Stimulated activated CD4-positive, alpha-beta T cell treated with anti-CD3 and anti-CD28 coated beads, Interleukin-12 subunit alpha, Interleukin-12 subunit beta, amount 100 ng/mL, for 4 hours (primary cell): ENCODE measurements around the gene PRCD.
"Not testable (repeated sequence)": the region's sequence is repeated elsewhere in the genome, so short reads cannot be mapped to it uniquely, and the experiment has no call there.

ENCODE experiments used
- DNase-seq: peaks from one replicate; pipeline ENCODE4 v3.0.0-alpha.2; 2020

Gene PRCD

DNA sequence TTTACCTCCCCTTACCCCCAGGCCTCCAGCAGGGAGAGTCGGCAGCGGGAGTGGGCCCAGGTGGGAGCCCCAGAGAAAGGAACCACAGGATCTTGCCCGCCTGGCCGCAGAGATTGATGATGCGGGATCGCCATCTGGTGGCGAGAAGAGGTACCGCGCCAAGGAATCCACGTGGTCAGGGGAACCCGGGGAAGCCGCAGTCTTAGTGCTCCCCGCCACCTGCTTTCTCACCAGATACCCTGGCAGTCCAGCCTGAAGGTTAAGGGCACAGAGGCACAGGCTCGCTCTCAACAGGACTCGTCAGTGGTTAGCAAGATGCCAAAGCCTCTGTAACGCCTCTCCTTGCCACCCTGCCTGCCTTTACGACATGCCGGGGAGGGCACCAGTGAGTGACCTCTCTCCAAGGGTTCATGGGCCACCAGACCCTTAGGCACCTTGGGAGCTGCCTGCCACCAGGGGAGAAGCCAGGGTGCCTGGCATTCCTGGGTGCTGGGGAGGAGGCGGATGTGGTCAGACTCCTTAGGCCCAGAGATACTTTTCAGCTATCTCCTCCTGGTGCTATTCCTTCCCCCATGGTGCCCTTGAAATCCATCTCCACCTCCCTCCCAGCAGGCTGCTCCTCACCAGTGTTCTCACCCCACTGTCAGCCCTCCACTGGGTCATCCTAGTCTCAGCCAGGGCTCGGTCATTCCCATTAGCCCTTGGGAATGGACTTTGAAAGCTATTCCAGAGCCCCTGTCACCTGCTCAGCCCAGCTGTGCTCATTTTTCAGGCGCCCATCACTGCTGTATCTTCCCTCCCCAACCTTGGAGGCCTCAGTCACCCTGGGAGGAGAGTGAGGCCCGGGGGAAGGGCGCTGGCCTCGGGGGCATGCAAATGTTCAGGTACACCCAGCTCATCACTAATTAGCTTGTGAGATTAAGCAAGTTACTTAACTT lies 33.2 kb upstream of the PRCD start:
- peak; percentile 84 for DNase-seq

DNA sequence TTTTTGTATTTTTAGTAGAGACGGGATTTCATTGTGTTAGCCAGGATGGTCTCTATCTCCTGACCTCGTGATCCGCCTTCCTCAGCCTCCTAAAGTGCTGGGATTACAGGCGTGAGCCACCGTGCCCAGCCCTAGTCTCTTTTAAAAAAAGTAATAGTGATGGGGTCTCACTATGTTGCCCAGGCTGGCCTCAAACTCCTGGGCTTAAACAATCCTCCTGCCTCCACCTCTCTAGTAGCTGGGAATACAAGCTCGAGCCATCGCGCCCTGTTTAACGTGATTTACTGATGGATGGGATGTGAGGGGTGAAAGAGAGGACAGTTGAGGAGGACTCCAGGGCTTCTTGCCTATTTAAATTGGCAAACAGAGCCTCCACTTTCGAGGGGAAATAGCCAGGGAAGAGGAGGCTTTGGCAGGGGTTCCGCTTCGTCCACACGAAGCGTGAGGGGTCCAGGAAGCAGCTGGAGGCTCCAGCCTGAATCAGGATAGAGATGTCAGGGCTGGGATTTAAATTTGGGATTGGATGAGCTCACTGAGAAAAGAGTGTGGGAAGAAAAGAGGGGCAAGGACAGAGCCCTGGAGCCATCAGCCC lies 31.3 kb upstream of the PRCD start:
- not testable (repeated sequence) for DNase-seq

DNA sequence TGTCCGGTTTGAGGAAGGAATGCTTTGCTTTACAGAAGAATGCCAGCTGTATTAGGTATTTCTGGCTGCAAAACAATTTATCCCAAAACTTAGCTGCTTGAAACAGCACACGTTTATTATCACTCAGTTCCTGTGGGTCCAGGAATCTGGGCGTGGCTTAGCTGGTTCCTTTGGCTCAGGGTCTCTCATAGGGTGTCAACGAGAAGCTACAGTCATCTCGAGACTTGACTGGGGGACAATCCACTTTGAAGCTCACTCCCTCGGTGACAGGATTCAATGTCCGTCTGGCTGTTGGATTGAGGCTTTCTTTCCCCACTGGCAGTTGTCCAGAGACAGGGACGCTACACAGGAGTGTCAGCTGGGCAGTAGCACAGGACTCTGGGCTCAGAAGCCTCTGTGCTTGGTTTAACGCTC lies 29.0 kb upstream of the PRCD start:
- no peak for DNase-seq

- DNase-seq: no peak
Observed at GRCh38 chr17:76511668-76512365, 28.0 kb upstream of the PRCD start.

GRCh38 chr17:76512366-76513305 lies 27.2 kb upstream of the PRCD start:
- no peak for DNase-seq

DNA sequence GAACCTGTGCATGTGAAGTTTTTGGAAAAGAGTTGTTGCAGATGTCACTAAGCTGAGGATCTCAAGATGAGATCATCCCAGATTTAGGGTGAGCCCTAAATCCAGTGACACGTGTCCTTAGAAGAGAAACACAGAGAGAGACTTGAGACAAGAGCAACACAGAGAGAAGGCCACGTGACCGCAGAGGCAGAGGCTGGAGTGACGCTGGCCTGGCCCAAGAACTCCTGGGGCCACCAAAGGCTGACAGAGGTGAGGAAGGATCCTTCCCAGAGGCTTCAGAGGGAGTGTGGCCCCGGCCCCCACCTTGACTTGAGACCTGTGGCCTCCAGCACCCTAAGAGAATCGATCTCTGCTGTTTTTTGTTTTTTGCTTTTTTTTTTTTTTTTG lies 26.5 kb upstream of the PRCD start:
- no peak for DNase-seq

DNA sequence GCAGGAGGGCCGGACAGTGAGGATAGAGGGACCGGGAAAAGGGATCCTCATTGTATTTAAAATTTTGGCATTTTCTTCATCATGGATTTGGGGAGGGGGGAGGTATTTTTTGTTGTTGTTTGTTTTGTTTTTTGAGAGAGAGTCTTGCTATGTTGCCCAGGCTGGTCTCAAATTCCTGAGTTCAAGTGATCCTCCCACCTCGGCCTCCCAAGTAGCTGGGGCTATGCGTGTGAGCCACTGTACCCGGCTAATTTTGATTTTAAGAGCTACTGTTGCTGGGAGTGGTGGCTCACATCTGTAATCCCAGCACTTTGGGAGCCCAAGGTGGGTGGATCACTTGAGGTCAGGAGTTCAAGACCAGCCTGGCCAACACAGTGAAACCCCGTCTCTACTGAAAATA lies 25.5 kb upstream of the PRCD start:
- DNase-seq: not testable (repeated sequence)

- DNase-seq: peak; percentile 56
Observed at GRCh38 chr17:76515274-76515949, 24.4 kb upstream of the PRCD start.

DNA sequence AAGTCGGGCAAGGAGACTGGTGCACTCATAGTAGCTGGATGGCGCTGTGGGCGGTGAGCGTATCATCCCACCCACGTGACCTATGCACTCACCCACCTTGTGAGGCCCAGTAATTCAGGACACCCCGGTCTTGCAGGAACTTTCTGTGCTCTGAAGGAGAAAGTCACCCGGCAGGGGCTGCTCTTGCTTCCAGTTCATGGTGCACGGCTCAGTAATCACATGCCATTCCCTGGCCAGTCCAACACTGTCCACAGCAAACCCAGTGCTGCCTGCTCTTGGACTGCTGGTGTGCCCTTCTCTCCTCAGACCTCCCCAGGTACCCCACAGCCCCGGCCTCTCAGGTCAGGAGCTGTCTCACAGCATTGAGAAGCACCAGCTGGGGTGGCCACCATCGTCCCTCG lies 22.2 kb upstream of the PRCD start:
- DNase-seq: no peak

DNA sequence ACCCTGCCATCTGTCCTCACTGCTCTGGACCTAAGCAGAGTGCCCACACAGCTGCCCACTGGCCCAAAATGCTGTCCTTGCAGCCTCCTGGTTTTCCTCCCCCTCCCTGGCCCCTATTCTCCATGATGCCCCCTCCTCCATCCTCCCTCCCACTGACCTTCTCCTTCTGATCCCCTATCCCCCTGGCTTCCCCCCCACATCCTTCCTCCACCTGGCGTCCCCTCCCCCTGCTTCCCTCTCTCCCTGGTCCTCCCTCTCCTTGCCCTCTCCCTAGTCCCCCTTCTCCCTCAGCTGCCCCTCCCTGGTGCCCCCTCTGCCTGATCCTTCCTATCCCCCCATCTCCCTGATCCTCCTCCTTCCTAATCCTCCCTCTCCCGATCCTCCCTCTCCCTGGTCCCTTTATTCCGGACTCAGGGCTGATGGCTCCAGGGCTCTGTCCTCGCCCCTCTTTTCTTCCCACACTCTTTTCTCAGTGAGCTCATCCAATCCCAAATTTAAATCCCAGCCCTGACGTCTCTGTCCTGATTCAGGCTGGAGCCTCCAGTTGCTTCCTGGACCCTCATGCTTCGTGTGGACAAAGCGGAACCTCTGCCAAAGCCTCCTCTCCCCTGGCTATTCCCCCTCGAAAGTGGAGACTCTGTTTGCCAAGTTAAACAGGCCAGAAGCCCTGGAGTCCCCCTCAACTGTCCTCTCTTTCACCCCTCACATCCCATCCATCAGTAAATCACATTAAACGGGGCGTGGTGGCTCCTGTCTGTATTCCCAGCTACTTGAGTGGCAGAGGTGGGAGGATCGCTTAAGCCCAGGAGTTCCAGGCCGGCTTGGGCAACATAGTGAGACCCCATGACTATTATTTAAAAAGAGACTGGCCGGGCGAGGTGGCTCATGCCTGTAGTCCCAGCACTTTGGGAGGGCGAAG lies 20.5 kb upstream of the PRCD start:
- no peak for DNase-seq

DNA sequence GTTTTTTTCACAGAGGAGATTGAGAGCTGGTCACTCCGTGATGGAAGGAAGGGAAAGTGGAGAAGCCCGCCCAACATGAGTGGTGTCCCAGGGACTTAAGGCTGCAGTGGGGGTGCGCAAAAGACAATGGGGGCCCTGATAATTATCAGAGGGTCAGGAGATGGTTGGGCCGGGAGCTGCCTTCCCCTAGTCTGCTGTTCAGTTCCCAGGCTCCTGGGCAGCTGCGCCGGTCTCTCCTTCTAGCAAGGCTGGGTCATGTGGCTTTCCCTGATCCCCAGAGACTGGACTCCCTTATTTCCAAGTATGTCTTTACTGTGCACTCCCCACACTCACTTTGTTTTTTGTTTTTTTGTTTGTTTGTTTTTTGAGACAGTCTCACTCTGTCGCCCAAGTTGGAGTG lies 18.6 kb upstream of the PRCD start:
- DNase-seq: no peak

DNA sequence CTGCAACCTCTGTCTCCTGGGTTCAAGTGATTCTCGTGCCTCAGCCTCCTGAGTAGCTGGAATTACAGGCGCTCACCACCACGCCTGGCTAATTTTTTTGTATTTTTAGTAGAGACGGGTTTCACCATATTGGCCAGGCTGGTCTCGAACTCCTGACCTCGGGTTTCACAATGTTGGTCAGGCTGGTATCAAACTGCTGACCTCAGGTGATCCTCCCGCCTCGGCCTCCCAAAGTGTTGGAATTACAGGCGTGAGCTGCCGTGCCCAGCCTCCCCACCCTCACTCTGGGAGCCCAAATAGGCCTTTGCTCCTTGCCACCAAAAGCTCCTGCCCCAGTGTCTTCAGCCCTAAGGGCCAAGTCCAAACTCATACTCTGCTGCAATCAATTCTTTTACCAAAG lies 18.2 kb upstream of the PRCD start:
- DNase-seq: not testable (repeated sequence)

DNA sequence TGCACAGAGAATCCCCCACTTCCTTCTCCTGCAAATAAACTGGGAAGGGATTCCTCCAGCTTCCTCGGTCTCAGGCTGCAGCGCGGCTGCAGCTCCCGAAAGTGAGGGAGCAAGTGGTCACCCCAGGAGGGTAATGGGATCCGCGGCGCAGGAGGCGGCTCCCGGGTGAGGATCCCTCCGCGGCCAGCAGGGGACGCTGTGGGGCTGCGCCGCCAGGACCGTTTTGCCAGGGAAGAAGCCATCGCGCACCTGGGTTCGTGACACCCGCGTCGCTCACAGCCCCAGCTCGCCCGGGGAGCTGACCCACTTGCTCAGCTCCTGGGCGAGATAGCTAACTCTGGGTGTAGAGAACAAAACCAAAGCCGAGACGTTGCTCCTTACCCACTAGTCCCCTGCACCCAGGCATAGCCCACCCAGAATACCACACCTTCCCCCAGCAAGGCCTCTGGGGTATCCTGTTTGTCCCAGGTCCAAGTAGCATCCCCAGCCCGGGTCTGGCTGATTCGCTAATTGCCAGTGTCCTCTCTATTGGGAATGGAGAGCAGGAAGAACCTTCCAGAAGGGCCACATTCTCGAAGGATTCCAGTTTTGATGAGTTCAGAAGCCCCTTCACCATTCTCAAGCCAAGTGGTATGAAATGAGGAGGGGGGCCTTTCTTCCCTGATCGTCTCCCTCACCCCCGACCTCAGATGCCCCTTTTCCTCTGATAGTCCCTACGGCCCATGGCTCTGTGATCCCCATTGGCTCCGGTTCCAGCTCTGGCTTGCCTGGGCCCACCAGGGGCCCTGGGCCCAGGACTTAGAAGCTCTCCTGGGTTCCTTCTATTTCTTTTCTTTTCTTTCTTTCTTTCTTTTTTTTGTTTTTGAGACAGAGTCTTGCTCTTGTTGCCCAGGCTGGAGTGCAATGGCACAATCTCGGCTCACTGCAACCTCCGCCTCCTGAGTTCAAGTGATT lies 16.5 kb upstream of the PRCD start:
- DNase-seq: peak; percentile 78

GRCh38 chr17:76524598-76525512 lies 15.0 kb upstream of the PRCD start:
- no peak for DNase-seq

DNA sequence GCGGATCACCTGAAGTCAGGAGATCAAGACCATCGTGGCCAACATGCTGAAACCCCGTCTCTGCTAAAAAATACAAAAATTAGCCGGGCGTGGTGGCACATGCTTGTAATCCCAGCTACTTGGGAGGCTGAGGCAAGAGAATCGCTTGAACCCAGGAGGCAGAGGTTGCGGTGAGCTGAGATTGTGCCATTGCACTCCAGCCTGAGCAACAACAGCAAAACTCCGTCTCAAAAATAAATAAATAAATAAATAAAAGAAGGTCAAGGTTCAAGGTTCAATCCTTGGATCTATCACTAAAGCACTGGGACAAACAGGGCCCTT lies 14.4 kb upstream of the PRCD start:
- DNase-seq: not testable (repeated sequence)

- not testable (repeated sequence) for DNase-seq
Observed at GRCh38 chr17:76527016-76527415, 12.8 kb upstream of the PRCD start.

DNA sequence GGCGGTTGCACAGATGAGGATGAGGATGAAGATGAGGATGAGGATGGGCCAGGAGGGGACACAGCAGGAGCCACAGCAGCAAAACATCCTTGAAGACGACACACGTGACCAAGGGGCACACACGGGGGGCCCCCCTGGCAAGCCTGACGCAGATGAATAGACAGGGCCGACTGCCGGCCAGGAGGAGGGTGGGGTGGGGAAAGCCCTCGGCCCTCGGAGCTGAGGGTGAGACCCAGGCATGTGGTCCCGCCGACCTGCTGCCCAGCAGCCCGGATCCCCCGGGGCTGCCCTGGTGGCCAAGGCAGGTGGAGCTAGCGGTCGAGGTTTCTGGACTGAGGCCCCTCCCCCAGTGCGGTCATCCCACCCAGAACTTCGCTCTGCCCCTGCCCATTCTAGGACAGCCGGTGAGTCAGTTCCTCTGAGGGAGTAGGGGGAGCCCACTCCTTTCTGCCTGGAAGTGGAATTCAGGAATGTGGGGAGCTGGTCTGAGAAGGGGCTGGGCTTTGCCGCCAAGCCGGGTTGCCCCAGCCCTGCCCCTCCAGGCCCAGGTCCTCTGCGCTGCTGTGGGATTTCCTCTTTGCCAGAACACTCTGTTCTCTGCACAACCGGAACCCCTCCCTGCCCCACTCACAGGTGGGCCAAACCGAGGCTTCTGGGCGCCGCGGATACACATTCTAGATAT lies 12.3 kb upstream of the PRCD start:
- DNase-seq: peak; percentile 36

- DNase-seq: no peak
Observed at GRCh38 chr17:76528156-76528527, 11.7 kb upstream of the PRCD start.
